OCI-LY1 (cell line): ENCODE results near the gene CERS3.

Source experiments
- H2AFZ ChIP-seq: fragments of 200-600 bp; sonication (generic), shearing (Covaris generic); 2 replicates; pipeline ENCODE4 v1.6.0; 2014; ENCODE audit warnings: antibody characterized with exemption, mild to moderate bottlenecking, low read length
- H3F3A ChIP-seq: fragments of 200-600 bp; sonication (generic), shearing (Covaris generic); 2 replicates; pipeline ENCODE4 v1.6.0; 2014; ENCODE audit warnings: mild to moderate bottlenecking, antibody characterized with exemption, low read length, moderate library complexity; ENCODE audit not compliant: insufficient read depth
- H3K27ac ChIP-seq: fragments of 200-600 bp; sonication (generic); 2 replicates; pipeline ENCODE4 v1.5.1; 2014; ENCODE audit warnings: low read length, mixed run types, mild to moderate bottlenecking, low read depth; ENCODE audit not compliant: poor library complexity, severe bottlenecking
- H3K27me3 ChIP-seq: fragments of 200-600 bp; sonication (generic); 2 replicates; pipeline ENCODE4 v1.6.0; 2014; ENCODE audit warnings: antibody characterized with exemption, mild to moderate bottlenecking, low read length, moderate library complexity; ENCODE audit not compliant: insufficient read depth
- H3K36me3 ChIP-seq: fragments of 200-600 bp; sonication (generic); 2 replicates; pipeline ENCODE4 v1.6.1; 2014; ENCODE audit warnings: mild to moderate bottlenecking, antibody characterized with exemption, low read length, moderate library complexity, mixed read lengths; ENCODE audit not compliant: insufficient read depth
- H3K4me1 ChIP-seq: fragments of 200-600 bp; sonication (generic); 2 replicates; pipeline ENCODE4 v1.5.1; 2014; ENCODE audit warnings: mild to moderate bottlenecking, low read length, moderate library complexity; ENCODE audit not compliant: insufficient read depth, severe bottlenecking
- H3K4me2 ChIP-seq: fragments of 200-600 bp; sonication (generic), shearing (Covaris generic); 2 replicates; pipeline ENCODE4 v1.6.1; 2014; ENCODE audit warnings: low read length
- H3K4me3 ChIP-seq: fragments of 200-600 bp; sonication (generic); 2 replicates; pipeline ENCODE4 v1.5.1; 2014; ENCODE audit warnings: low read length, low read depth, mild to moderate bottlenecking, mixed read lengths; ENCODE audit not compliant: poor library complexity, severe bottlenecking
- H3K79me2 ChIP-seq: fragments of 200-600 bp; shearing (Covaris generic); 2 replicates; pipeline ENCODE4 v1.6.1; 2016; ENCODE audit warnings: mixed run types, low read length, mixed read lengths; ENCODE audit not compliant: insufficient read depth
- H3K9ac ChIP-seq: fragments of 200-600 bp; sonication (generic), shearing (Covaris generic); 2 replicates; pipeline ENCODE4 v1.6.1; 2014; ENCODE audit warnings: mild to moderate bottlenecking, low read length, mixed read lengths
- H3K9me2 ChIP-seq: fragments of 200-600 bp; sonication (generic), shearing (Covaris generic); 2 replicates; pipeline ENCODE4 v1.6.1; 2014; ENCODE audit warnings: low read depth, mild to moderate bottlenecking, low read length, mixed read lengths
- H3K9me3 ChIP-seq: fragments of 200-600 bp; shearing (Covaris generic); 2 replicates; pipeline ENCODE4 v1.6.1; 2014; ENCODE audit warnings: low read length, mixed read lengths
- H4K20me1 ChIP-seq: fragments of 200-600 bp; sonication (generic), shearing (Covaris generic); 2 replicates; pipeline ENCODE4 v1.6.0; 2016; ENCODE audit warnings: mild to moderate bottlenecking, low read length; ENCODE audit not compliant: insufficient read depth
- CTCF ChIP-seq: fragments of 200-600 bp; sonication (generic), shearing (Covaris generic); IDR thresholded peaks from 2 replicates; pipeline ENCODE4 v1.5.1; 2017; ENCODE audit warnings: mild to moderate bottlenecking, antibody characterized with exemption, low read length, moderate library complexity, mixed read lengths
- EZH2 ChIP-seq: fragments of 200-600 bp; sonication (generic), shearing (Covaris generic); IDR thresholded peaks from 2 replicates; pipeline ENCODE4 v1.8.0; 2017; ENCODE audit warnings: borderline replicate concordance, mixed run types, mild to moderate bottlenecking, antibody characterized with exemption, low read length, moderate library complexity, mixed read lengths

Gene CERS3

DNA sequence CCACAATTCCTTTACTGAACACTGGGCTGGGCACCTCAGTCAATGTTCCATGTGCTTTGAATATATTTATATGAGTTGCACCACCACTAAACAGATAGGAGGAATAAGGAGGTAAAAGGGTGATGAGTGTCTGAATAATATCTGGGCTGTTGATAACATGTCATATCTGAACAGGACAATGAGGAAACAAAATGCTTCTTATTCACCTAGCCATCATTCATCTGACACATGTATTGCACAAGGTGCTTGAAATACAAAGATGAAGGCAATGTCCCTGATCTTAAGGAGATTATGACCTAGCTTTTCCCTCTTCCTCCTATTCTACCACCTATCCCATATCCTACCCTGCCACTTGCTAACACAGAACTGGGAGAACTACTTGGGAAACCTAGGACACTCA lies 8.0 kb upstream of the CERS3 start:
- Histone ChIP-seq H3K36me3 (no peaks in the 10 kb centered on the region), H3K9me3 (no peaks in the 10 kb centered on the region), H3K4me1 (no peaks in the 10 kb centered on the region), H3K79me2 (no peaks in the 10 kb centered on the region), H3K4me3 (no peak overlapping the region), H3K4me2 (no peak overlapping the region), H3F3A (no peaks in the 10 kb centered on the region), H3K27me3 (no peaks in the 10 kb centered on the region), H3K9ac (no peak overlapping the region), H3K9me2 (no peaks in the 10 kb centered on the region), H3K27ac (no peak overlapping the region), H2AFZ (no peak overlapping the region), H4K20me1 (no peaks in the 10 kb centered on the region)
- no peak for TF ChIP-seq EZH2
- TF ChIP-seq CTCF: no peak

GRCh38 chr15:100533886-100534285 lies 5.1 kb upstream of the CERS3 start:
- no peaks in the 10 kb centered on the region for H3K36me3 ChIP-seq
- TF ChIP-seq CTCF (no peak), EZH2 (no peak)
- no peaks in the 10 kb centered on the region for H3K4me1 ChIP-seq
- H3K9ac ChIP-seq: no peak overlapping the region
- no peaks in the 10 kb centered on the region for H3F3A ChIP-seq
- no peaks in the 10 kb centered on the region for H3K79me2 ChIP-seq
- H2AFZ ChIP-seq: no peak overlapping the region
- no peak overlapping the region for H3K27ac ChIP-seq
- H4K20me1 ChIP-seq: no peaks in the 10 kb centered on the region
- no peaks in the 10 kb centered on the region for H3K9me3 ChIP-seq
- no peak overlapping the region for H3K4me3 ChIP-seq
- H3K4me2 ChIP-seq: no peak overlapping the region
- no peaks in the 10 kb centered on the region for H3K9me2 ChIP-seq
- no peaks in the 10 kb centered on the region for H3K27me3 ChIP-seq

DNA sequence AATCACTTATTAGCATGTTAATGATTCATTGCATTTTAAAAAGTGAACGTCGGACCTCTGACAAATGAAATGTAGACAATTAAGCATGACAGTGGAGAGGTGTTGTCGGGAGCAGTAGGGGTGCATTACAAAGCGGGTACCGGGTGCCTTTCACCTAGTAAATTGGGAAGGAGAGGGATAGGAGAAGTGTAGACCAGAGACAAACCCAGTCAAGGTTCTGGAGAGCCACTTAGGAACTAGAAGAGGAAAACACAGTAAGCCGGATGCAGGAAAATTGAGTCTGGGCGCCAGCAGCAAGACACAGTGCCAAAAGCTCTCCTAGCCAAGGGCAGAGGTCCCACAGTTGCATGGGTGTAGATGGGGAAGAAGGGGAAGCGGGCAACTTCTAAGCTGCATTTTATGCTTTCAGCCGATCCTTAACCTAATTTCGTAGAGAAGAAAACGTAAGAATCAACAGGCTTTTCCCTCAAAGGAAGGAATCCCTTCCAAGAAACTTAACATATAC lies 3.1 kb upstream of the CERS3 start:
- H3K9ac ChIP-seq: no peak overlapping the region

More for the DNA sequence above, 3.1 kb upstream of the CERS3 start:
- H3K4me2 ChIP-seq: no peak overlapping the region
- no peaks in the 10 kb centered on the region for H3K79me2 ChIP-seq
- H3K9me2 ChIP-seq: no peaks in the 10 kb centered on the region
- no peaks in the 10 kb centered on the region for H3K4me1 ChIP-seq
- no peaks in the 10 kb centered on the region for H4K20me1 ChIP-seq
- TF ChIP-seq CTCF: no peak
- no peak for TF ChIP-seq EZH2
- H3K4me3 ChIP-seq: no peak overlapping the region
- H3K27me3 ChIP-seq: no peaks in the 10 kb centered on the region
- H3K9me3 ChIP-seq: no peaks in the 10 kb centered on the region
- H3K36me3 ChIP-seq: no peaks in the 10 kb centered on the region
- H3K27ac ChIP-seq: no peak overlapping the region
- no peaks in the 10 kb centered on the region for H3F3A ChIP-seq
- no peak overlapping the region for H2AFZ ChIP-seq
